Body of pancreas (tissue), 4 donors: ENCODE data around the gene RIMBP3B.
"Not testable (repeated sequence)": the region's sequence is repeated elsewhere in the genome, so short reads cannot be mapped to it uniquely, and the experiment has no call there.

ENCODE experiments used
- POLR2A ChIP-seq, 3 donors: fragments of 450-650 bp; IDR thresholded peaks; one replicate each; pipeline ENCODE4 v1.6.1; 2016; ENCODE audit warnings: antibody characterized with exemption in 3 of 3, mild to moderate bottlenecking in 2 of 3
- TF ChIP-seq, protein P1 (sequence below), 7 experiments: fragments of 450-650 bp in 4 of 7; fragments of 200-600 bp in 3 of 7; sonication (generic) in 3 of 7; IDR thresholded peaks; one replicate each; pipeline ENCODE4 v1.5.1; 2016 to 2019; ENCODE audit warnings: antibody characterized with exemption in 7 of 7

GRCh38 chr22:21363061-21363460 lies 20.5 kb upstream of the RIMBP3B start:
- TF ChIP-seq, protein P1, sequence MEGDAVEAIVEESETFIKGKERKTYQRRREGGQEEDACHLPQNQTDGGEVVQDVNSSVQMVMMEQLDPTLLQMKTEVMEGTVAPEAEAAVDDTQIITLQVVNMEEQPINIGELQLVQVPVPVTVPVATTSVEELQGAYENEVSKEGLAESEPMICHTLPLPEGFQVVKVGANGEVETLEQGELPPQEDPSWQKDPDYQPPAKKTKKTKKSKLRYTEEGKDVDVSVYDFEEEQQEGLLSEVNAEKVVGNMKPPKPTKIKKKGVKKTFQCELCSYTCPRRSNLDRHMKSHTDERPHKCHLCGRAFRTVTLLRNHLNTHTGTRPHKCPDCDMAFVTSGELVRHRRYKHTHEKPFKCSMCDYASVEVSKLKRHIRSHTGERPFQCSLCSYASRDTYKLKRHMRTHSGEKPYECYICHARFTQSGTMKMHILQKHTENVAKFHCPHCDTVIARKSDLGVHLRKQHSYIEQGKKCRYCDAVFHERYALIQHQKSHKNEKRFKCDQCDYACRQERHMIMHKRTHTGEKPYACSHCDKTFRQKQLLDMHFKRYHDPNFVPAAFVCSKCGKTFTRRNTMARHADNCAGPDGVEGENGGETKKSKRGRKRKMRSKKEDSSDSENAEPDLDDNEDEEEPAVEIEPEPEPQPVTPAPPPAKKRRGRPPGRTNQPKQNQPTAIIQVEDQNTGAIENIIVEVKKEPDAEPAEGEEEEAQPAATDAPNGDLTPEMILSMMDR (IDR thresholded peaks at IDR 0.05), result not testable (repeated sequence)
- not testable (repeated sequence) for TF ChIP-seq POLR2A (IDR thresholded peaks at IDR 0.05)
